ENCODE results near the gene SPAG16.

The SPAG16 gene

GRCh38 chr2:214264171-214264570, 979.9 kb downstream of the SPAG16 start:
- Histone ChIP-seq H3K27ac (ENCODE audit: low read length, poor library complexity, severe bottlenecking) (no peak overlapping the region), H3K79me1 (replicated peaks; ENCODE audit: low read length, poor library complexity, severe bottlenecking) (no peaks in the 10 kb centered on the region), H3K4me2 (ENCODE audit: low read length, poor library complexity, severe bottlenecking) (no peak overlapping the region), H3K18ac (ENCODE audit: low read depth in 1 of 2, low read length in 2 of 2) (no peak overlapping the region), H4K91ac (ENCODE audit: low read length) (no peak overlapping the region), H3K4ac (ENCODE audit: low read depth in 1 of 2, low read length in 2 of 2) (no peak overlapping the region), H3K4me3 (ENCODE audit: insufficient read depth in 1 of 2, low read depth in 1 of 2, low read length in 2 of 2) (no peak overlapping the region), H3K27me3 (ENCODE audit: control insufficient read depth in 1 of 2, insufficient read depth in 1 of 2, low read length in 2 of 2) (no peaks in the 10 kb centered on the region), H3K36me3 (ENCODE audit: control insufficient read depth in 1 of 2, insufficient read depth in 2 of 2, low read depth in 1 of 2, low read length in 2 of 2) (no peaks in the 10 kb centered on the region), H2AFZ (ENCODE audit: low read depth, low read length) (no peak overlapping the region), H3K23ac (ENCODE audit: low read length in 2 of 2) (no peak overlapping the region), H4K8ac (ENCODE audit: low read length) (no peak overlapping the region), H3K9ac (ENCODE audit: low read length) (no peak overlapping the region), H2BK5ac (ENCODE audit: low read depth, low read length, poor library complexity, severe bottlenecking) (no peak overlapping the region), H2BK15ac (ENCODE audit: low read depth, poor library complexity, severe bottlenecking) (no peak overlapping the region), H2AK5ac (ENCODE audit: low read length, severe bottlenecking) (no peak overlapping the region), H3K4me1 (ENCODE audit: control insufficient read depth, insufficient read depth, low read depth, low read length) (no peaks in the 10 kb centered on the region), H3K9me3 (ENCODE audit: control insufficient read depth, low read length) (no peaks in the 10 kb centered on the region), H2BK120ac (ENCODE audit: low read depth, low read length) (no peak overlapping the region), H3K14ac (ENCODE audit: low read length in 2 of 2) (no peak overlapping the region), H2BK12ac (ENCODE audit: low read length in 2 of 2) (no peak overlapping the region)
- 95% methylated on average over 1 of the region's 1 CpG for WGBS
- DNase-seq, result no peak

- Histone ChIP-seq H3K9ac (ENCODE audit: low read length) (no peak overlapping the region), H3K79me1 (replicated peaks; ENCODE audit: low read length, poor library complexity, severe bottlenecking) (no peaks in the 10 kb centered on the region), H4K91ac (ENCODE audit: low read length) (no peak overlapping the region), H3K4me3 (ENCODE audit: insufficient read depth in 1 of 2, low read depth in 1 of 2, low read length in 2 of 2) (no peak overlapping the region), H2AFZ (ENCODE audit: low read depth, low read length) (no peak overlapping the region), H2BK15ac (ENCODE audit: low read depth, poor library complexity, severe bottlenecking) (no peak overlapping the region), H3K14ac (ENCODE audit: low read length in 2 of 2) (no peak overlapping the region), H3K36me3 (ENCODE audit: control insufficient read depth in 1 of 2, insufficient read depth in 2 of 2, low read depth in 1 of 2, low read length in 2 of 2) (no peaks in the 10 kb centered on the region), H2AK5ac (ENCODE audit: low read length, severe bottlenecking) (no peak overlapping the region), H3K27me3 (ENCODE audit: control insufficient read depth in 1 of 2, insufficient read depth in 1 of 2, low read length in 2 of 2) (no peaks in the 10 kb centered on the region), H2BK120ac (ENCODE audit: low read depth, low read length) (no peak overlapping the region), H3K27ac (ENCODE audit: low read length, poor library complexity, severe bottlenecking) (no peak overlapping the region), H3K4me1 (ENCODE audit: control insufficient read depth, insufficient read depth, low read depth, low read length) (no peaks in the 10 kb centered on the region), H3K23ac (ENCODE audit: low read length in 2 of 2) (no peak overlapping the region), H4K8ac (ENCODE audit: low read length) (no peak overlapping the region), H3K18ac (ENCODE audit: low read depth in 1 of 2, low read length in 2 of 2) (no peak overlapping the region), H3K9me3 (ENCODE audit: control insufficient read depth, low read length) (no peaks in the 10 kb centered on the region), H3K4ac (ENCODE audit: low read depth in 1 of 2, low read length in 2 of 2) (no peak overlapping the region), H3K4me2 (ENCODE audit: low read length, poor library complexity, severe bottlenecking) (no peak overlapping the region), H2BK12ac (ENCODE audit: low read length in 2 of 2) (no peak overlapping the region), H2BK5ac (ENCODE audit: low read depth, low read length, poor library complexity, severe bottlenecking) (no peak overlapping the region)
- no CpG with 5 or more reads among the region's 3 CpGs for WGBS
- DNase-seq, result no peak
These were observed 981.8 kb downstream of the SPAG16 start for GRCh38 chr2:214265991-214266489.

GRCh38 chr2:214277880-214278279, 993.6 kb downstream of the SPAG16 start:
- no peak overlapping the region for H4K91ac ChIP-seq (ENCODE audit: low read length)
- 83% methylated on average over 9 of the region's 9 CpGs for WGBS
- no peak overlapping the region for H3K4ac ChIP-seq (ENCODE audit: low read depth in 1 of 2, low read length in 2 of 2)
- no peak overlapping the region for H2BK12ac ChIP-seq (ENCODE audit: low read length in 2 of 2)
- no peak overlapping the region for H3K23ac ChIP-seq (ENCODE audit: low read length in 2 of 2)
- no peak overlapping the region for H2AFZ ChIP-seq (ENCODE audit: low read depth, low read length)
- peak overlapping the region in 1 of 2 experiments; percentile 87 for H3K14ac ChIP-seq (ENCODE audit: low read length in 2 of 2)
- H2BK120ac ChIP-seq (ENCODE audit: low read depth, low read length), result no peak overlapping the region
- H2AK5ac ChIP-seq (ENCODE audit: low read length, severe bottlenecking), result no peak overlapping the region
- H3K4me3 ChIP-seq (ENCODE audit: insufficient read depth in 1 of 2, low read depth in 1 of 2, low read length in 2 of 2), result no peak overlapping the region
- H3K9ac ChIP-seq (ENCODE audit: low read length), result no peak overlapping the region
- H3K36me3 ChIP-seq (ENCODE audit: control insufficient read depth in 1 of 2, insufficient read depth in 2 of 2, low read depth in 1 of 2, low read length in 2 of 2), result no peaks in the 10 kb centered on the region
- peak overlapping the region; percentile 48 for H2BK15ac ChIP-seq (ENCODE audit: low read depth, poor library complexity, severe bottlenecking)
- DNase-seq, result no peak
- H2BK5ac ChIP-seq (ENCODE audit: low read depth, low read length, poor library complexity, severe bottlenecking), result no peak overlapping the region
- H3K4me2 ChIP-seq (ENCODE audit: low read length, poor library complexity, severe bottlenecking), result no peak overlapping the region
- H3K79me1 ChIP-seq (replicated peaks; ENCODE audit: low read length, poor library complexity, severe bottlenecking), result no peaks in the 10 kb centered on the region
- no peak overlapping the region for H4K8ac ChIP-seq (ENCODE audit: low read length)
- no peaks in the 10 kb centered on the region for H3K27me3 ChIP-seq (ENCODE audit: control insufficient read depth in 1 of 2, insufficient read depth in 1 of 2, low read length in 2 of 2)
- H3K18ac ChIP-seq (ENCODE audit: low read depth in 1 of 2, low read length in 2 of 2), result peak overlapping the region in 1 of 2 experiments; percentile 40
- no peak overlapping the region for H3K27ac ChIP-seq (ENCODE audit: low read length, poor library complexity, severe bottlenecking)
- H3K4me1 ChIP-seq (ENCODE audit: control insufficient read depth, insufficient read depth, low read depth, low read length), result no peaks in the 10 kb centered on the region
- H3K9me3 ChIP-seq (ENCODE audit: control insufficient read depth, low read length), result no peaks in the 10 kb centered on the region

GRCh38 chr2:214286011-214286410, 1001.7 kb downstream of the SPAG16 start:
- 89% methylated on average over 1 of the region's 3 CpGs for WGBS
- H3K14ac ChIP-seq (ENCODE audit: low read length in 2 of 2), result no peak overlapping the region

More at GRCh38 chr2:214286011-214286410, 1001.7 kb downstream of the SPAG16 start:
- Histone ChIP-seq H3K9ac (ENCODE audit: low read length) (no peak overlapping the region), H3K36me3 (ENCODE audit: control insufficient read depth in 1 of 2, insufficient read depth in 2 of 2, low read depth in 1 of 2, low read length in 2 of 2) (no peaks in the 10 kb centered on the region), H3K4me3 (ENCODE audit: insufficient read depth in 1 of 2, low read depth in 1 of 2, low read length in 2 of 2) (no peak overlapping the region), H3K4me2 (ENCODE audit: low read length, poor library complexity, severe bottlenecking) (no peak overlapping the region), H3K9me3 (ENCODE audit: control insufficient read depth, low read length) (peaks cover 4% of the 10 kb centered on the region), H3K79me1 (replicated peaks; ENCODE audit: low read length, poor library complexity, severe bottlenecking) (no peaks in the 10 kb centered on the region), H4K8ac (ENCODE audit: low read length) (no peak overlapping the region), H2AK5ac (ENCODE audit: low read length, severe bottlenecking) (no peak overlapping the region), H2BK15ac (ENCODE audit: low read depth, poor library complexity, severe bottlenecking) (no peak overlapping the region), H4K91ac (ENCODE audit: low read length) (no peak overlapping the region), H3K27me3 (ENCODE audit: control insufficient read depth in 1 of 2, insufficient read depth in 1 of 2, low read length in 2 of 2) (no peaks in the 10 kb centered on the region), H3K4ac (ENCODE audit: low read depth in 1 of 2, low read length in 2 of 2) (no peak overlapping the region), H3K4me1 (ENCODE audit: control insufficient read depth, insufficient read depth, low read depth, low read length) (no peaks in the 10 kb centered on the region), H2BK12ac (ENCODE audit: low read length in 2 of 2) (no peak overlapping the region), H2BK120ac (ENCODE audit: low read depth, low read length) (no peak overlapping the region), H2AFZ (ENCODE audit: low read depth, low read length) (no peak overlapping the region), H3K23ac (ENCODE audit: low read length in 2 of 2) (no peak overlapping the region), H2BK5ac (ENCODE audit: low read depth, low read length, poor library complexity, severe bottlenecking) (no peak overlapping the region), H3K27ac (ENCODE audit: low read length, poor library complexity, severe bottlenecking) (no peak overlapping the region), H3K18ac (ENCODE audit: low read depth in 1 of 2, low read length in 2 of 2) (no peak overlapping the region)
- no peak for DNase-seq

Data from mesenchymal stem cell (in vitro differentiated cells and primary cell).